ENCODE measurements around the gene SPOCK1. TPM values are rescaled to one million over a fixed set of nuclear protein-coding genes. Genes with fewer than 3 reads are reported as not detected.
A peak's percentile ranks its signal among the peaks of the same experiment; 100 is the strongest.
"Not testable (repeated sequence)": the region's sequence is repeated elsewhere in the genome, so short reads cannot be mapped to it uniquely, and the experiment has no call there.

The SPOCK1 gene
- total and polyA plus RNA-seq, 9 of the 15 experiments (the other 6 are each of a cell fraction or from before 2014, with no cell fraction given) = 0.01 to 0.35 (median 0.04) TPM; not detected in 6

GRCh38 chr5:137500615-137501225 lies 1.6 kb upstream of the SPOCK1 start (continued):
- TF ChIP-seq THRAP3 (IDR thresholded peaks at IDR 0.05; ENCODE audit: borderline replicate concordance) = no peak
- TF ChIP-seq MAFK (IDR thresholded peaks at IDR 0.05; ENCODE audit: low read length) = peak; percentile 96

DNA sequence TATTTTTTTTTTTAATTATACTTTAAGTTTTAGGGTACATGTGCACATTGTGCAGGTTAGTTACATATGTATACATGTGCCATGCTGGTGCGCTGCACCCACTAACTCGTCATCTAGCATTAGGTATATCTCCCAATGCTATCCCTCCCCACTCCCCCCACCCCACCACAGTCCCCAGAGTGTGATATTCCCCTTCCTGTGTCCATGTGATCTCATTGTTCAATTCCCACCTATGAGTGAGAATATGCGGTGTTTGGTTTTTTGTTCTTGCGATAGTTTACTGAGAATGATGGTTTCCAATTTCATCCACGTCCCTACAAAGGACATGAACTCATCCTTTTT lies 351 bp upstream of the SPOCK1 start:
- WGBS (ENCODE audit: insufficient coverage, low coverage, missing lambda C conversion rate) = no CpG with 5 or more reads among the region's 5 CpGs
- H3K4me2 ChIP-seq (ENCODE audit: insufficient read depth, low read length); H3K9me1 ChIP-seq (ENCODE audit: control insufficient read depth, insufficient read depth, low read length); H4K20me1 ChIP-seq (replicated peaks; ENCODE audit: control insufficient read depth, insufficient read depth, low read length); H3K36me3 ChIP-seq (ENCODE audit: control insufficient read depth, insufficient read depth, low read length); H3K9me3 ChIP-seq (replicated peaks; ENCODE audit: control insufficient read depth, insufficient read depth, low read depth, low read length); DNase-seq (ENCODE audit: extremely low read depth in 1 of 4, low spot score in 3 of 4); H3K9ac ChIP-seq (ENCODE audit: insufficient read depth in 1 of 2, low read depth in 2 of 2, low read length in 2 of 2); H3K4me3 ChIP-seq; FAIRE-seq; ATAC-seq; H3K4me1 ChIP-seq (replicated peaks in 1 of 2; ENCODE audit: control insufficient read depth in 2 of 2, insufficient read depth in 2 of 2, low read length in 2 of 2); H2AFZ ChIP-seq (ENCODE audit: low read depth, low read length); H3K27me3 ChIP-seq (ENCODE audit: control insufficient read depth in 2 of 2, insufficient read depth in 2 of 2, low read length in 2 of 2); BruUV-seq (replicated peaks); POLR2A ChIA-PET; H3K79me2 ChIP-seq (ENCODE audit: control insufficient read depth, insufficient read depth, low read length); in situ Hi-C loops (cut with MboI); H3K27ac ChIP-seq (ENCODE audit: extremely low read depth, low read depth, low read length): not testable (repeated sequence)
- intact Hi-C loops (cut with micrococcal nuclease) = loop anchor here (1.0 kb wide), 2 partner anchors 155 to 179 kb away; no protein-coding TSS in a partner anchor
- CTCF ChIA-PET (ENCODE audit: low intra/inter-chr PET ratio) = interaction anchor here (0.6 to 1.2 kb wide), 8 partner anchors 147 to 698 kb away, joined by 3 to 7 read pairs (median 4); no protein-coding TSS in a partner anchor

DNA sequence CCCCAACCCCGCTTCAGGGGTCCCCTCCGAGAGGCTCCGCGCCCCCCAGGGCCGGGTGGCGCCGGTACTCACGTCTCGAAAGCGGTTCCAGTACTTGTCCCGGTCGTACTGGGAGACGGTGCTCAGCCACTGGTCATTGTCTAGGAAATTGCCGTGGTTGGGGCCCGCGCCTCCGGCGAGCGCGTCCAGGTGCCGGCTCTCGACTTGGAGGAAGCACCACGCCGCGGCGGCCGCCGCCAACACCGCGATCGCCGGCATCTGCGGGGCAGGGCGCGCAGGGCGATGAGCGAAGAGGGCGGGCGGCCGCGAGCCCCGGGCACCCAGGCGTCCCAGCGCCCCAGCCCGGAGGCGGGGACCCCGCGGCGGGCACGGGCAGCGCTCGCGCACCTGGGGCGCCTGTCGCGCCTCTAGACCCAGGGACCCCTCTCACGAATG lies 808 bp downstream of the SPOCK1 start:
- POLR2A ChIA-PET = no interaction called here
- no peak for TF ChIP-seq FOXM1 (IDR thresholded peaks at IDR 0.05; ENCODE audit: low read depth)
- TF ChIP-seq FOXM1 (CRISPR knock-in tag; IDR thresholded peaks at IDR 0.05; ENCODE audit: low read depth) = no peak
- no peak for TF ChIP-seq CBFA2T3 (IDR thresholded peaks at IDR 0.05)
- no peak for TF ChIP-seq ARID3B (CRISPR knock-in tag; IDR thresholded peaks at IDR 0.05; ENCODE audit: borderline replicate concordance)
- no peak for TF ChIP-seq ETV6 (IDR thresholded peaks at IDR 0.05; ENCODE audit: borderline replicate concordance in 1 of 2, low read depth in 2 of 2, low read length in 1 of 2)
- no peak for TF ChIP-seq ETV6 (CRISPR knock-in tag; IDR thresholded peaks at IDR 0.05; ENCODE audit: borderline replicate concordance)
- no peak for TF ChIP-seq SAP30 (IDR thresholded peaks at IDR 0.05; ENCODE audit: borderline replicate concordance, insufficient read depth, low read depth, low read length, poor library complexity, severe bottlenecking)
- no peak for TF ChIP-seq ZNF696 (CRISPR knock-in tag; conservative IDR thresholded peaks at IDR 0.05)
- Histone ChIP-seq H3K79me2 (ENCODE audit: control insufficient read depth, insufficient read depth, low read length) (no peaks in the 10 kb centered on the region), H4K20me1 (replicated peaks; ENCODE audit: control insufficient read depth, insufficient read depth, low read length) (no peaks in the 10 kb centered on the region; the same call in 1 of the 2 replicates), H3K9me3 (replicated peaks; ENCODE audit: control insufficient read depth, insufficient read depth, low read depth, low read length) (no peaks in the 10 kb centered on the region), H3K9me1 (ENCODE audit: control insufficient read depth, insufficient read depth, low read length) (no peaks in the 10 kb centered on the region), H3K27me3 (ENCODE audit: control insufficient read depth in 2 of 2, insufficient read depth in 2 of 2, low read length in 2 of 2) (peaks cover 0 to 3% of the 10 kb centered on the region in 2 experiments; a peak in 1 of 5 replicates), H3K4me1 (replicated peaks in 1 of 2; ENCODE audit: control insufficient read depth in 2 of 2, insufficient read depth in 2 of 2, low read length in 2 of 2) (peaks cover 0 to 6% of the 10 kb centered on the region in 2 experiments; a peak in 1 of 5 replicates), H3K27ac (ENCODE audit: extremely low read depth, low read depth, low read length) (no peak overlapping the region), H3K9ac (ENCODE audit: insufficient read depth in 1 of 2, low read depth in 2 of 2, low read length in 2 of 2) (no peak overlapping the region), H2AFZ (ENCODE audit: low read depth, low read length) (no peak overlapping the region), H3K36me3 (ENCODE audit: control insufficient read depth, insufficient read depth, low read length) (no peaks in the 10 kb centered on the region), H3K4me3 (no peak overlapping the region), H3K4me2 (ENCODE audit: insufficient read depth, low read length) (no peak overlapping the region)
- ATAC-seq (no peak), FAIRE-seq (no peak), DNase-seq (ENCODE audit: extremely low read depth in 1 of 4, low spot score in 3 of 4) (no peak)
- 58% methylated on average over 35 of the region's 57 CpGs for WGBS (ENCODE audit: insufficient coverage, low coverage, missing lambda C conversion rate)
- in situ Hi-C loops (cut with MboI) = no loop called here
- CTCF ChIA-PET (ENCODE audit: low intra/inter-chr PET ratio) = interaction anchor here (1.0 to 1.2 kb wide), 2 partner anchors 154 to 177 kb away, joined by 4 to 6 read pairs; no protein-coding TSS in a partner anchor
- intact Hi-C loops (cut with micrococcal nuclease) = no loop called here
- no TSS peak for BruUV-seq (replicated peaks)
